Measurements from ENCODE around the gene DBF4. TPM values are rescaled to one million over a fixed set of nuclear protein-coding genes. Genes with fewer than 3 reads are reported as not detected.

The DBF4 gene
- total and polyA plus RNA-seq, 10 of the 15 experiments (the other 5 are each of a cell fraction or from before 2014, with no cell fraction given), result 29.3 to 89.8 (median 62.4) TPM

- Histone ChIP-seq H3K27me3 (replicated peaks in 1 of 2; ENCODE audit: control insufficient read depth in 2 of 2, insufficient read depth in 2 of 2, low read length in 1 of 2) (no peaks in the 10 kb centered on the region), H3K27ac (ENCODE audit: control insufficient read depth, insufficient read depth) (0 out of 2 replicates have a peak overlapping the region, but pooled peaks have one; percentile 0), H3K79me2 (ENCODE audit: control insufficient read depth, insufficient read depth, low read length) (peaks cover 20% of the 10 kb centered on the region), H3K4me1 (ENCODE audit: control insufficient read depth, insufficient read depth, low read length) (no peaks in the 10 kb centered on the region; the same call in 1 of the 2 replicates), H3K9me3 (replicated peaks; ENCODE audit: control insufficient read depth, insufficient read depth, low read length) (no peaks in the 10 kb centered on the region), H3K4me2 (ENCODE audit: control insufficient read depth, insufficient read depth) (peak overlapping the region; percentile 83), H3K4me3 (peak overlapping the region; percentile 71), H3K36me3 (ENCODE audit: control insufficient read depth in 2 of 2, insufficient read depth in 2 of 2, low read length in 1 of 2) (peaks cover 0 to 3% of the 10 kb centered on the region in 2 experiments; a peak in 1 of 4 replicates), H2AFZ (ENCODE audit: control insufficient read depth, low read depth, low read length) (peak overlapping the region; percentile 98), H3K9ac (ENCODE audit: control insufficient read depth, insufficient read depth, low read length) (peak overlapping the region; percentile 74; the same call in 1 of the 2 replicates), H4K20me1 (ENCODE audit: control insufficient read depth, insufficient read depth) (no peaks in the 10 kb centered on the region)
- TF ChIP-seq HDGF (IDR thresholded peaks at IDR 0.05), result no peak
- 0 out of 2 replicates have a peak, but pooled peaks have one; percentile 49 for TF ChIP-seq PAX8 (IDR thresholded peaks at IDR 0.05)
- peak; percentile 38; the same call in 1 of the 2 replicates for TF ChIP-seq PKNOX1 (IDR thresholded peaks at IDR 0.05)
- TF ChIP-seq MXI1 (IDR thresholded peaks at IDR 0.05; ENCODE audit: low read depth, low read length), result 0 out of 2 replicates have a peak, but pooled peaks have one; percentile 34
- no peak for TF ChIP-seq CTCF (IDR thresholded peaks at IDR 0.05 in 2 of 3, conservative IDR thresholded peaks at IDR 0.05 in 1 of 3; ENCODE audit: control insufficient read depth in 2 of 3, extremely low read depth in 1 of 3, insufficient read depth in 1 of 3, low read depth in 3 of 3, low read length in 3 of 3)
- WGBS (ENCODE audit: insufficient coverage, insufficient replicate concordance, low lambda C conversion rate, missing lambda C conversion rate), result 14% methylated on average over 8 of the region's 8 CpGs
- intact Hi-C loops (cut with micrococcal nuclease; ENCODE audit: unreplicated experiment), result no loop called here
- ATAC-seq (peak; percentile 12; the same call in 2 of the 3 replicates), DNase-seq (ENCODE audit: low read depth, low spot score) (no peak), FAIRE-seq (peak; percentile 7)
- ChIA-PET RAD21 (ENCODE audit: unreplicated experiment) (interaction anchor here (0.9 to 5.2 kb wide), 11 partner anchors 8 to 234 kb away, joined by 3 to 49 read pairs (median 9); no protein-coding TSS in a partner anchor), POLR2A (interaction anchor here (0.8 to 4.0 kb wide), 10 partner anchors 9 to 281 kb away, joined by 3 to 25 read pairs (median 4); partner anchors contain the start of genes DBF4 and SLC25A40), CTCF (interaction anchor here (0.6 to 3.3 kb wide), 12 partner anchors 9 to 430 kb away, joined by 3 to 23 read pairs (median 6); no protein-coding TSS in a partner anchor), SMC1A (ENCODE audit: uncharacterized antibody, unreplicated experiment) (interaction anchor here (1.2 to 3.9 kb wide), 16 partner anchors 9 to 234 kb away, joined by 3 to 29 read pairs (median 4); no protein-coding TSS in a partner anchor)
- in situ Hi-C loops (cut with MboI), result no loop called here
- BruUV-seq (replicated peaks), result TSS peak; percentile 66
Measured at GRCh38 chr7:87935384-87935706, 59.1 kb downstream of the DBF4 start.

Measured in GM12878 (cell line).